Neural cell (in vitro differentiated cells): ENCODE data around the gene PRDX1. TPM values are rescaled to one million over a fixed set of nuclear protein-coding genes. Genes with fewer than 3 reads are reported as not detected.
"Not testable (repeated sequence)": the region's sequence is repeated elsewhere in the genome, so short reads cannot be mapped to it uniquely, and the experiment has no call there.

Experiments used
- H2AFZ ChIP-seq: fragments of 200-600, 300-800 bp; sonication (generic), shearing (Covaris generic); 2 replicates; pipeline ENCODE4 v1.6.0; 2014; ENCODE audit warnings: low read depth, mild to moderate bottlenecking, antibody characterized with exemption, low read length, moderate library complexity
- H3F3A ChIP-seq: fragments of 200-600 bp; shearing (Covaris generic); 2 replicates; pipeline ENCODE4 v1.6.1; 2016; ENCODE audit warnings: mild to moderate bottlenecking, moderate library complexity, mixed read lengths, antibody characterized with exemption, low read length; ENCODE audit not compliant: insufficient read depth, poor library complexity, severe bottlenecking
- H3K27ac ChIP-seq: fragments of 200-600, 300-800 bp; sonication (generic), shearing (Covaris generic); 2 replicates; pipeline ENCODE4 v1.5.1; 2014; ENCODE audit warnings: mild to moderate bottlenecking, low read length, moderate library complexity
- H3K27me3 ChIP-seq: fragments of 300-800, 200-600 bp; sonication (generic), shearing (Covaris generic); 2 replicates; pipeline ENCODE4 v1.6.0; 2014; ENCODE audit warnings: mild to moderate bottlenecking, low read depth, low read length, moderate library complexity; ENCODE audit not compliant: insufficient read depth
- H3K36me3 ChIP-seq: fragments of 300-800, 200-600 bp; sonication (generic), shearing (Covaris generic); 2 replicates; pipeline ENCODE4 v1.5.1; 2014; ENCODE audit warnings: mild to moderate bottlenecking, antibody characterized with exemption, low read length, moderate library complexity; ENCODE audit not compliant: insufficient read depth
- H3K4me2 ChIP-seq: fragments of 300-800, 200-600 bp; sonication (generic), shearing (Covaris generic); 2 replicates; pipeline ENCODE4 v1.6.0; 2014; ENCODE audit warnings: mild to moderate bottlenecking, low read length
- H3K4me3 ChIP-seq: fragments of 300-800, 200-600 bp; sonication (generic), shearing (Covaris generic); 2 replicates; pipeline ENCODE4 v1.5.1; 2014; ENCODE audit warnings: mild to moderate bottlenecking, low read length, moderate library complexity
- H3K79me2 ChIP-seq: fragments of 200-600 bp; shearing (Covaris generic); replicated peaks from 2 replicates; pipeline ENCODE4 v1.6.0; 2014; ENCODE audit warnings: mild to moderate bottlenecking, low read length, moderate library complexity; ENCODE audit not compliant: insufficient read depth
- H3K9ac ChIP-seq: fragments of 300-800, 200-600 bp; sonication (generic), shearing (Covaris generic); 2 replicates; pipeline ENCODE4 v1.6.1; 2016; ENCODE audit warnings: mild to moderate bottlenecking, low read length, mixed read lengths
- H3K9me2 ChIP-seq: fragments of 200-600 bp; shearing (Covaris generic); 2 replicates; pipeline ENCODE4 v1.6.1; 2016; ENCODE audit warnings: mild to moderate bottlenecking, low read length, mixed read lengths; ENCODE audit not compliant: insufficient read depth
- H3K9me3 ChIP-seq: fragments of 200-600, 300-800 bp; sonication (generic), shearing (Covaris generic); 2 replicates; pipeline ENCODE4 v1.6.1; 2016; ENCODE audit warnings: mild to moderate bottlenecking, mixed run types, low read length, moderate library complexity, mixed read lengths
- H4K20me1 ChIP-seq: fragments of 200-600 bp; shearing (Covaris generic); 2 replicates; pipeline ENCODE4 v1.6.1; 2016; ENCODE audit warnings: mild to moderate bottlenecking, mixed run types; ENCODE audit not compliant: insufficient read depth
- EP300 ChIP-seq: fragments of 450-650 bp; conservative IDR thresholded peaks from 2 replicates; pipeline ENCODE4 v1.6.1; 2014; ENCODE audit warnings: antibody characterized with exemption, mild to moderate bottlenecking, moderate library complexity; ENCODE audit not compliant: poor library complexity, severe bottlenecking
- EZH2 ChIP-seq: fragments of 200-600, 300-800 bp; shearing (Covaris generic), sonication (generic); IDR thresholded peaks from 2 replicates; pipeline ENCODE4 v1.6.1; 2014; ENCODE audit warnings: antibody characterized with exemption, low read length, borderline replicate concordance, mild to moderate bottlenecking; ENCODE audit not compliant: insufficient read depth, poor library complexity, severe bottlenecking
- MXI1 ChIP-seq: fragments of 450-650 bp; conservative IDR thresholded peaks from 2 replicates; pipeline ENCODE4 v1.6.1; 2014; ENCODE audit warnings: antibody characterized with exemption, mild to moderate bottlenecking; ENCODE audit not compliant: poor library complexity, severe bottlenecking
- POLR2AphosphoS5 ChIP-seq: IDR thresholded peaks from 2 replicates; pipeline ENCODE4 v1.6.1; 2012
- RAD21 ChIP-seq: fragments of 450-650 bp; conservative IDR thresholded peaks from 2 replicates; pipeline ENCODE4 v1.6.1; 2014; ENCODE audit warnings: antibody characterized with exemption, mild to moderate bottlenecking, moderate library complexity
- SMC3 ChIP-seq: fragments of 450-650 bp; conservative IDR thresholded peaks from 2 replicates; pipeline ENCODE4 v1.6.1; 2014; ENCODE audit warnings: antibody characterized with exemption, mild to moderate bottlenecking, moderate library complexity; ENCODE audit not compliant: poor library complexity
- TAF1 ChIP-seq: IDR thresholded peaks from 2 replicates; pipeline ENCODE4 v1.6.1; 2012; ENCODE audit warnings: low read depth
- polyA plus RNA-seq: library from polyadenylated mRNA; depleted of rRNA; stranded (reverse); fragments of >200 nt; gene quantifications from 2 replicates; pipeline ENCODE4 v1.2.3, GENCODE V29; 2014
- TF ChIP-seq, protein P1 (sequence below): IDR thresholded peaks from 2 replicates; pipeline ENCODE4 v1.6.1; 2012; ENCODE audit warnings: borderline replicate concordance
- TF ChIP-seq, protein P2 (sequence below): fragments of 450-650 bp; IDR thresholded peaks from 2 replicates; pipeline ENCODE4 v1.5.1; 2014; ENCODE audit warnings: antibody characterized with exemption, mild to moderate bottlenecking, moderate library complexity; ENCODE audit not compliant: poor library complexity, severe bottlenecking

The PRDX1 gene
- polyA plus RNA-seq, 1 donor from 2014 or later, result 304 TPM

DNA sequence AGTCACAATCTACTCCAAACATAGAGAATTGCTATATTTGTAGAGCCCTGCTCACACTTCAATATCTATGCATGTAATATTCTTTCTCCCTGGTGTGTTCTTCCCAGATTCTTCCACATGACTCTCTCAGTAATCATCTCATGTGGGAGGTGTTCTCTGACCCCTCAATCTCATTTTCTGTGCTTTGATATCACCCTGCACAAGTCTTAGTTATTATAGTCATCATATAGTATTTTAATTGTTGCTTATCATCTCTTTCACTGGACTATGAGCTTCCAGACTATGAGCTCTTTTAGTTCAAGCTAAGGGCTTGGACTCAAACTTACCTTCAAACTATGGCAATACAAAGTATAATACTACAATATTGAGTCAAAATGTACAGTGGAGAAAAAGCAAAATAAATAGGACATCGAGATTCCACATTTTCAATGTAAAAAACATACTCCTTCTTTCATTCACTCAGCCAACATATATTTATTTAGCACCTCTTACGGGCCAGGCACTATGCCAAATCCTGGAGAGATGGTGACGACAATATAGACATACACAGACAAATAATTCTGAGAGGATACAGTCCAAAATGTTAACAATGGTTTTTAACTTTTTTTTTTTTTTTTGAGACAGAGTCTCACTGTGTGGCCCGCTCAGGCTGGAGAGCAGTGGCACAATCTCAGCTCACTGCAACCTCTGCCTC is 43.4 kb downstream of the PRDX1 start:
- no peaks in the 10 kb centered on the region for H3K36me3 ChIP-seq
- H3K9ac ChIP-seq, result no peak overlapping the region
- H2AFZ ChIP-seq, result no peak overlapping the region
- H3K9me2 ChIP-seq, result no peaks in the 10 kb centered on the region
- H3K27ac ChIP-seq, result no peak overlapping the region
- H3K4me3 ChIP-seq, result no peak overlapping the region
- no peaks in the 10 kb centered on the region for H3K27me3 ChIP-seq
- no peaks in the 10 kb centered on the region for H3K79me2 ChIP-seq
- no peak overlapping the region for H3K4me2 ChIP-seq
- TF ChIP-seq POLR2AphosphoS5, result no peak
- no peak for TF ChIP-seq MXI1
- no peak for TF ChIP-seq TAF1
- TF ChIP-seq, protein P1, sequence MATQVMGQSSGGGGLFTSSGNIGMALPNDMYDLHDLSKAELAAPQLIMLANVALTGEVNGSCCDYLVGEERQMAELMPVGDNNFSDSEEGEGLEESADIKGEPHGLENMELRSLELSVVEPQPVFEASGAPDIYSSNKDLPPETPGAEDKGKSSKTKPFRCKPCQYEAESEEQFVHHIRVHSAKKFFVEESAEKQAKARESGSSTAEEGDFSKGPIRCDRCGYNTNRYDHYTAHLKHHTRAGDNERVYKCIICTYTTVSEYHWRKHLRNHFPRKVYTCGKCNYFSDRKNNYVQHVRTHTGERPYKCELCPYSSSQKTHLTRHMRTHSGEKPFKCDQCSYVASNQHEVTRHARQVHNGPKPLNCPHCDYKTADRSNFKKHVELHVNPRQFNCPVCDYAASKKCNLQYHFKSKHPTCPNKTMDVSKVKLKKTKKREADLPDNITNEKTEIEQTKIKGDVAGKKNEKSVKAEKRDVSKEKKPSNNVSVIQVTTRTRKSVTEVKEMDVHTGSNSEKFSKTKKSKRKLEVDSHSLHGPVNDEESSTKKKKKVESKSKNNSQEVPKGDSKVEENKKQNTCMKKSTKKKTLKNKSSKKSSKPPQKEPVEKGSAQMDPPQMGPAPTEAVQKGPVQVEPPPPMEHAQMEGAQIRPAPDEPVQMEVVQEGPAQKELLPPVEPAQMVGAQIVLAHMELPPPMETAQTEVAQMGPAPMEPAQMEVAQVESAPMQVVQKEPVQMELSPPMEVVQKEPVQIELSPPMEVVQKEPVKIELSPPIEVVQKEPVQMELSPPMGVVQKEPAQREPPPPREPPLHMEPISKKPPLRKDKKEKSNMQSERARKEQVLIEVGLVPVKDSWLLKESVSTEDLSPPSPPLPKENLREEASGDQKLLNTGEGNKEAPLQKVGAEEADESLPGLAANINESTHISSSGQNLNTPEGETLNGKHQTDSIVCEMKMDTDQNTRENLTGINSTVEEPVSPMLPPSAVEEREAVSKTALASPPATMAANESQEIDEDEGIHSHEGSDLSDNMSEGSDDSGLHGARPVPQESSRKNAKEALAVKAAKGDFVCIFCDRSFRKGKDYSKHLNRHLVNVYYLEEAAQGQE, result no peak
- no peak for TF ChIP-seq RAD21
- TF ChIP-seq SMC3, result no peak
- TF ChIP-seq EP300, result no peak
- TF ChIP-seq, protein P2, sequence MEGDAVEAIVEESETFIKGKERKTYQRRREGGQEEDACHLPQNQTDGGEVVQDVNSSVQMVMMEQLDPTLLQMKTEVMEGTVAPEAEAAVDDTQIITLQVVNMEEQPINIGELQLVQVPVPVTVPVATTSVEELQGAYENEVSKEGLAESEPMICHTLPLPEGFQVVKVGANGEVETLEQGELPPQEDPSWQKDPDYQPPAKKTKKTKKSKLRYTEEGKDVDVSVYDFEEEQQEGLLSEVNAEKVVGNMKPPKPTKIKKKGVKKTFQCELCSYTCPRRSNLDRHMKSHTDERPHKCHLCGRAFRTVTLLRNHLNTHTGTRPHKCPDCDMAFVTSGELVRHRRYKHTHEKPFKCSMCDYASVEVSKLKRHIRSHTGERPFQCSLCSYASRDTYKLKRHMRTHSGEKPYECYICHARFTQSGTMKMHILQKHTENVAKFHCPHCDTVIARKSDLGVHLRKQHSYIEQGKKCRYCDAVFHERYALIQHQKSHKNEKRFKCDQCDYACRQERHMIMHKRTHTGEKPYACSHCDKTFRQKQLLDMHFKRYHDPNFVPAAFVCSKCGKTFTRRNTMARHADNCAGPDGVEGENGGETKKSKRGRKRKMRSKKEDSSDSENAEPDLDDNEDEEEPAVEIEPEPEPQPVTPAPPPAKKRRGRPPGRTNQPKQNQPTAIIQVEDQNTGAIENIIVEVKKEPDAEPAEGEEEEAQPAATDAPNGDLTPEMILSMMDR, result no peak
- TF ChIP-seq EZH2, result no peak
- no peaks in the 10 kb centered on the region for H4K20me1 ChIP-seq
- no peaks in the 10 kb centered on the region for H3F3A ChIP-seq
- no peaks in the 10 kb centered on the region for H3K9me3 ChIP-seq

DNA sequence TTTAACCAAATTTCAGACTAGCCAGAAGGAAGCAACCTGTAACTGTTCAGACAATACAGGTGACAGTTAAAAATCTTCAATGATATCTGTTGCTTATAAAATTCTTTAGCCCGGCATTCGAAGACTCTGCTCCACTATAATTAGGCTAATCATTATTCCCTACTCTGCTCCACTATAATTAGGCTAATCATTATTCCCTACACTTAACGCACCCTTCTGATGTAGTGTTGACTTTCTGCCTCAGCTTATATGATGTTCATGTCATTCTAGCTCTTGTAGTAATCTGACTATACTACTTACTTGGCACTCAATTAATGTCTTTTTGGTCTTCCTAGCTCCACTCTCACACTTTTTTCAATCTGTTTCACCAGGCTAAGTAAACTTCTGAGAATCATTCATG is 44.0 kb downstream of the PRDX1 start:
- Histone ChIP-seq H3K79me2 (no peaks in the 10 kb centered on the region), H2AFZ (no peak overlapping the region), H3K4me3 (no peak overlapping the region), H3K27ac (no peak overlapping the region), H3K9me3 (no peaks in the 10 kb centered on the region), H3K9me2 (no peaks in the 10 kb centered on the region), H3K4me2 (no peak overlapping the region), H3K9ac (no peak overlapping the region), H3K36me3 (no peaks in the 10 kb centered on the region), H4K20me1 (no peaks in the 10 kb centered on the region), H3F3A (no peaks in the 10 kb centered on the region), H3K27me3 (no peaks in the 10 kb centered on the region)
- TF ChIP-seq EP300 (no peak), TAF1 (no peak), RAD21 (no peak), SMC3 (no peak), MXI1 (no peak), POLR2AphosphoS5 (no peak), EZH2 (no peak)
- TF ChIP-seq, protein P2, result no peak
- TF ChIP-seq, protein P1, result no peak

GRCh38 chr1:45474194-45474593 is 47.5 kb downstream of the PRDX1 start:
- not testable (repeated sequence) for H3K27ac ChIP-seq, H3K4me3 ChIP-seq, H3K4me2 ChIP-seq, H4K20me1 ChIP-seq, H3K79me2 ChIP-seq, H3K9me3 ChIP-seq, H3K36me3 ChIP-seq, H3F3A ChIP-seq, H3K9me2 ChIP-seq, H2AFZ ChIP-seq, H3K9ac ChIP-seq, H3K27me3 ChIP-seq
